Stomach (tissue), 4 donors: Measurements from ENCODE around the gene OSTN.

Experiments
- CTCF ChIP-seq, 7 experiments: fragments of 450-650 bp in 4 of 7; fragments of 200-600 bp in 3 of 7; sonication (generic) in 3 of 7; IDR thresholded peaks; one replicate each; pipeline ENCODE4 v1.5.1; 2016 to 2019; ENCODE audit warnings: antibody characterized with exemption in 7 of 7, control low read depth in 2 of 7, mild to moderate bottlenecking in 1 of 7
- POLR2A ChIP-seq, 4 donors: fragments of 450-650 bp; IDR thresholded peaks; one replicate each; pipeline ENCODE4 v1.6.1; 2016; ENCODE audit warnings: antibody characterized with exemption in 4 of 4, control low read depth in 2 of 4, mild to moderate bottlenecking in 1 of 4, moderate library complexity in 1 of 4
- POLR2AphosphoS5 ChIP-seq, 3 donors: sonication (generic); formaldehyde crosslinking; IDR thresholded peaks; one replicate each; pipeline ENCODE4 v1.6.1; 2016; ENCODE audit warnings: antibody characterized with exemption in 3 of 3

- no peak for TF ChIP-seq CTCF (IDR thresholded peaks at IDR 0.05)
- TF ChIP-seq POLR2AphosphoS5 (IDR thresholded peaks at IDR 0.05): no peak
- TF ChIP-seq POLR2A (IDR thresholded peaks at IDR 0.05): no peak
Observed at GRCh38 chr3:191280882-191281281, 81.8 kb downstream of the OSTN start.
